ENCODE measurements around the gene FGF3. TPM values are rescaled to one million over a fixed set of nuclear protein-coding genes. Genes with fewer than 3 reads are reported as not detected.
"Not testable (repeated sequence)": the region's sequence is repeated elsewhere in the genome, so short reads cannot be mapped to it uniquely, and the experiment has no call there.

The FGF3 gene
- total RNA-seq, 1 donor from 2014 or later, result not detected

GRCh38 chr11:69773626-69774353, 45.4 kb downstream of the FGF3 start:
- DNase-seq (ENCODE audit: low spot score), result no peak

- DNase-seq (ENCODE audit: low spot score), result no peak
Observed at GRCh38 chr11:69771466-69771865, 47.8 kb downstream of the FGF3 start.

- DNase-seq (ENCODE audit: low spot score), result no peak
Observed at GRCh38 chr11:69770540-69770939, 48.7 kb downstream of the FGF3 start.

- no peak for DNase-seq (ENCODE audit: low spot score)
Observed at GRCh38 chr11:69765498-69765995, 53.7 kb downstream of the FGF3 start.

GRCh38 chr11:69764918-69765317, 54.3 kb downstream of the FGF3 start:
- DNase-seq (ENCODE audit: low spot score), result not testable (repeated sequence)

GRCh38 chr11:69760319-69760718, 58.9 kb downstream of the FGF3 start:
- DNase-seq (ENCODE audit: low spot score), result no peak

Other genes starting within 250 kb of the FGF3 start
- gene CCND1, start 178.3 kb downstream of the FGF3 start, total RNA-seq, result 181 TPM
- gene LTO1, start 144.1 kb downstream of the FGF3 start, total RNA-seq, result 24.5 TPM
- 362 TPM for gene FGF19, start 115.4 kb downstream of the FGF3 start, total RNA-seq
- gene FGF4, start 44.1 kb downstream of the FGF3 start, total RNA-seq, result not detected